Brain microvascular endothelial cell (primary cell): ENCODE results near the gene HCN4.
A peak's percentile ranks its signal among the peaks of the same experiment; 100 is the strongest.

ENCODE experiments used
- DNase-seq: peaks from one replicate; pipeline ENCODE4 v3.0.0-alpha.2; 2020
- H3K27ac ChIP-seq: fragments of 250-450 bp; sonication (Bioruptor Pico); 2 replicates; pipeline ENCODE4 v1.5.1; 2020; ENCODE audit warnings: mild to moderate bottlenecking, moderate library complexity
- H3K27me3 ChIP-seq: fragments of 250-450 bp; sonication (Bioruptor Pico); replicated peaks from 2 replicates; pipeline ENCODE4 v1.5.1; 2020; ENCODE audit warnings: mild to moderate bottlenecking
- H3K36me3 ChIP-seq: fragments of 250-450 bp; sonication (Bioruptor Pico); replicated peaks from 2 replicates; pipeline ENCODE4 v1.5.1; 2020; ENCODE audit warnings: mild to moderate bottlenecking
- H3K4me3 ChIP-seq: 2 replicates; pipeline ENCODE4 v1.5.1; 2011; ENCODE audit warnings: low read depth, mild to moderate bottlenecking, control low read depth, low read length, moderate library complexity
- in situ Hi-C: cut with HindIII; loops from 2 replicates; pipeline ENCODE4 v1.10.0; 2017; ENCODE audit warnings: low sequenced_read_pairs, low pct_ligation_motif_present
- TF ChIP-seq, protein P1 (sequence below): IDR thresholded peaks from 2 replicates; pipeline ENCODE4 v1.5.1; 2011; ENCODE audit warnings: low read depth, mild to moderate bottlenecking, moderate library complexity, low read length, control low read depth, inconsistent platforms; ENCODE audit errors: missing control alignments

HCN4 gene

DNA sequence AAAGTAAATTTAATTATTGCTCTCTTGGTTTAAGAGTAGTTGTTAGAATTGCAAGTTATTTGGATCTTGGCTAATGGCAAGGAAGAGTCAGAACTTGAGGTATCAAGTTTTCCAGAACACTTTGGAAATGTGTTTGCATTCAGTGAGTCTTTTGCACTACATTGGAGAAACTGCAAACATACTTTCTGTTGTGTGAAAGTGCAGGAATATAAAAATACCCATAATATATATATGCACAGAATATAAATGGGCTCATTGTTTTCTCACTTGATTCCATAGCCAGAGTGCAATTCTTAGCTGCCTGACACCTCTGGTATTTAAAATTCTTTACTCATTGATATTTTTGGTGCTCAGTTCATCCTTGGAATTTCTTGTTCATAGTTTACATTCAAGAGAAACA, 92.9 kb downstream of the HCN4 start:
- no peak overlapping the region for H3K27ac ChIP-seq
- in situ Hi-C loops, result no loop called here

DNA sequence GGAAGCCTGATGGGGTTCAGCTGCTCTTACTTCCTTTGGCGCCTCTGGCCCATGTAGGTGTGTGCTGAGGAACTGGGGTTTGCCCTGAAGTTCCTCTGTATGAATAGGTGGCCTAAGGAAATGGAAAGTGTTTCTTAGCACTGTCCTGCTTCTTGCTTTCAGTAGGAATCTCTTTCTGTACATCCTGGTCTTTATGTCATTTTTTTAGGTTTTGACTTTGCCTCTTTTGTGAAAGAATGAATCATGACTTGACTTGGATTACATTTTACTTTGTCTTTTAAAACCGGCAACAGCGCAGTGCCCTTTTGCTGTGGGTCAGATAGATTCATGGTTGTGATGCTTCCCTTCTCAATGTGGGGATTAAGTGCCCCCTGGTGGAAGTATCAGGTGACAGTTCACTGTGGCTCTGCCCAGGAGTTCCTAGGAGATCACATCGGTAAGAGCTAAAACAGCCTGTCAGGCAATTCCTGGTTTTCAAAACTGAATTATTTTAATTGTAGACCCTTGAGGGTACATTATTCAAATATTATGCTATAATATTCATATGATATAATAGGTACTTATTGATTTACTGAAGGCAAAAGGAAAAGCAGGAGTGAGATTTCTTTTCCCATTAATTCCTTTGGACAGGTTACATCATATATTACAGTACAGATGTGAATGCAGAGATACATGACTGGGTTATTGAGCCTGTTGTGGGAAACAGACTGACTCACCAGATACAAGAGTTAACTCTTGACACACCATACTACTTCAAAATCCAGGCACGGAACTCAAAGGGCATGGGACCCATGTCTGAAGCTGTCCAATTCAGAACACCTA, 95.4 kb downstream of the HCN4 start:
- Histone ChIP-seq H3K27ac (no peak overlapping the region), H3K36me3 (no peaks in the 10 kb centered on the region), H3K27me3 (no peaks in the 10 kb centered on the region), H3K4me3 (no peak overlapping the region)
- TF ChIP-seq, protein P1, sequence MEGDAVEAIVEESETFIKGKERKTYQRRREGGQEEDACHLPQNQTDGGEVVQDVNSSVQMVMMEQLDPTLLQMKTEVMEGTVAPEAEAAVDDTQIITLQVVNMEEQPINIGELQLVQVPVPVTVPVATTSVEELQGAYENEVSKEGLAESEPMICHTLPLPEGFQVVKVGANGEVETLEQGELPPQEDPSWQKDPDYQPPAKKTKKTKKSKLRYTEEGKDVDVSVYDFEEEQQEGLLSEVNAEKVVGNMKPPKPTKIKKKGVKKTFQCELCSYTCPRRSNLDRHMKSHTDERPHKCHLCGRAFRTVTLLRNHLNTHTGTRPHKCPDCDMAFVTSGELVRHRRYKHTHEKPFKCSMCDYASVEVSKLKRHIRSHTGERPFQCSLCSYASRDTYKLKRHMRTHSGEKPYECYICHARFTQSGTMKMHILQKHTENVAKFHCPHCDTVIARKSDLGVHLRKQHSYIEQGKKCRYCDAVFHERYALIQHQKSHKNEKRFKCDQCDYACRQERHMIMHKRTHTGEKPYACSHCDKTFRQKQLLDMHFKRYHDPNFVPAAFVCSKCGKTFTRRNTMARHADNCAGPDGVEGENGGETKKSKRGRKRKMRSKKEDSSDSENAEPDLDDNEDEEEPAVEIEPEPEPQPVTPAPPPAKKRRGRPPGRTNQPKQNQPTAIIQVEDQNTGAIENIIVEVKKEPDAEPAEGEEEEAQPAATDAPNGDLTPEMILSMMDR, result peak; percentile 90
- DNase-seq, result peak; percentile 57
- in situ Hi-C loops, result no loop called here

More for the DNA sequence above, 92.9 kb downstream of the HCN4 start:
- Histone ChIP-seq H3K4me3 (no peak overlapping the region), H3K27me3 (no peaks in the 10 kb centered on the region), H3K36me3 (no peaks in the 10 kb centered on the region)
- DNase-seq, result no peak
- TF ChIP-seq, protein P1, result no peak

DNA sequence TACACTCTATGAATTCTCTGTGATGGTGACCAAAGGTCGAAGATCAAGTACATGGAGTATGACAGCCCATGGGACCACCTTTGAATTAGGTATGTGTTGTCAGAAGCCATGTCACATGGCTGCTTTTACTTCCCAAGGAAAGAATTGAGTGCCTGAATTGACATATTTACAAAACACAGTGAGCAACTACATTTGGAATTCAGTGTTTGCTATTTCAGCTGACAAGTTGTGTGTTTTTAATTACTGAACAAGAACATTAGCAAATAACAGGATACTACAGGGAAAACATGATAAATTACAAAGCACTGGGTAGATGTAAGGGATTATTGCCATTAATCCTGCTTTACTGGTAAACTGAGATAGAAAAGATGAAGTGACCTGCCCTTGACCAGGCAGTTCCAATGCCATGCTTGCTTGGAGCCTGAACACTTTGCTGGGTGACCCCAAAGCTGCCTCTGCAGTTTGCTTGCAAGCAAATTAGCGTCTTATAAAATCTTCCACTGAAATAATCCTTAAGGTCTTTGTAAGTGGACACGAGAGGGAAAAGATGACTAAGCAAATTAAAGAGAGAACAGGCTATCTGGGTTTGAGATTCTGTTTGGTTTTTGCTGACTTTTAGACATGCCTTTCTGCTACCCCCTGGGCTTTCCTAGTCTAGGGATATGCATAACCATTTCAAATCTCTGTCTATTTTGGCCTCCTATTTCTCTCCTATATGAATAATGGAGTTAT, 98.2 kb downstream of the HCN4 start:
- DNase-seq, result no peak
- H3K27me3 ChIP-seq, result no peaks in the 10 kb centered on the region
- no peaks in the 10 kb centered on the region for H3K36me3 ChIP-seq
- no peak overlapping the region for H3K27ac ChIP-seq
- in situ Hi-C loops, result no loop called here
- no peak overlapping the region for H3K4me3 ChIP-seq
- TF ChIP-seq, protein P1, result no peak
